SK-N-MC (cell line): ENCODE measurements around the gene NEURL2.

Source experiments
- EZH2 ChIP-seq: fragments of 200-600 bp; sonication (generic); IDR thresholded peaks from one replicate; pipeline ENCODE4 v1.6.1; 2017; ENCODE audit warnings: antibody characterized with exemption
- POLR2AphosphoS5 ChIP-seq: IDR thresholded peaks from 2 replicates; pipeline ENCODE4 v1.6.1; 2012; ENCODE audit warnings: mild to moderate bottlenecking, low read depth, low read length, borderline replicate concordance

- no peak for TF ChIP-seq POLR2AphosphoS5
- TF ChIP-seq EZH2, result no peak
These were observed 45.6 kb downstream of the NEURL2 start for GRCh38 chr20:45845452-45845851.
